Stimulated activated CD4-positive, alpha-beta T cell treated with anti-CD3 and anti-CD28 coated beads, Interleukin-1b, Interleukin-23, amount 100 ng/mL, for 48 hours (primary cell): ENCODE measurements around the gene RRM1.
"Not testable (repeated sequence)": the region's sequence is repeated elsewhere in the genome, so short reads cannot be mapped to it uniquely, and the experiment has no call there.

Source experiments
- DNase-seq: peaks from one replicate; pipeline ENCODE4 v3.0.0-alpha.2; 2020

RRM1 gene

GRCh38 chr11:4146070-4146771 is 51.6 kb downstream of the RRM1 start:
- no peak for DNase-seq

- no peak for DNase-seq
Measured at GRCh38 chr11:4146772-4147098, 52.1 kb downstream of the RRM1 start.

DNA sequence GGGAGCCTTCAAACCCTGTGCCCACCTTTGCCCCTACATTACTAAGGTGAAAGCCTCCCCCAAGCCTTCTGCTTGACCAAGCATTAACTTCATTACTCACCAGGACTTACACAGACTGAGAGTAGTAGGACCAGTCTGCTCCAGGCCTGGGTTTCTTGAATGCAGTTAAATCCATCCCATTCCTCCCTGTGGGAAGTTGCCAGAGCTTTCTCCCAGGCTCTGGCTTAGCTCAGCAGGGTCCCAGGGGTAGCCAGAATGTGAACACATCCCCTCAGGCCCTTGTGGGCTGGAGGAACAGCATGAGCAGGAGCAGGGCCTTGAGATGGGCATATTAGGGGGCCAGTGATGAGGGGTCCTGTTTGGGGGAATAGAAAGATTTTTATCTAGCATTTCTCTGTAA is 59.9 kb downstream of the RRM1 start:
- DNase-seq = no peak

DNA sequence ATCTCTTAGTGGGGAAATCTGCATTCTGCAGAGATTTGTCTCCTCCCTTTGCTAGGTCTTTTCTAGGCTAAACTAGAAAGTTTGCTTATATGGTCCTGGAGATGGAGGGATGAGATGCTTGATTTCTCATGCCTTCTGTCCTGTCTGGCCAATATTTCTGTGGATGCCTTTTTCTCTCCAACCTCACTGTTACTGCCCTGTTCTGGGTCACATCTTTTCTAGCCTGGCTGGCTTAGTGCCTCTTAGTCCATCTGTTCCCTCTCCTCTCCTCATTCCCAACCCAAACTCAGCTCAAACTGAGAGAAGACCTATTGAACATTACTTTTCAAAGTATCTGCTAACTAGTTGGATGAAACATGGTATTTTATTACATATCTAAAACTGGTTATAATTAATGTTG is 62.0 kb downstream of the RRM1 start:
- DNase-seq = no peak

DNA sequence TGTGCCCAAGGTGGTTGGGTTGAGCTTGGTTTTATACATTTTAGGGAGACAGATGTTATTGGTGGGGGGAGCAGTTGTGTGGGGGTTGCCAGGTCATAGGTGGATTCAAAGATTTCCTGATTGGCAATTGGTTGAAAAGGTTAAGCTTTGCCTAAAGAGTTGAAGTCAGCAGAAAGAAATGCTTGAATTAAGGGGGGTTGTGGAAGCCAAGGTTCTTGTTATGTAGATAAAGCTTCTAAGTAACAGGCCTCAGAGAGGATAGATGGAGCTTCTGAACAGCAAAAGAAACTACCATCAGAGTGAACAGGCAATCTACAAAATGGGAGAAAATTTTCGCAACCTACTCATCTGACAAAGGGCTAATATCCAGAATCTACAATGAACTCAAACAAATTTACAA is 64.2 kb downstream of the RRM1 start:
- not testable (repeated sequence) for DNase-seq

- no peak for DNase-seq
Measured at GRCh38 chr11:4161305-4161704, 66.7 kb downstream of the RRM1 start.

GRCh38 chr11:4164884-4165590 is 70.4 kb downstream of the RRM1 start:
- DNase-seq = no peak

DNA sequence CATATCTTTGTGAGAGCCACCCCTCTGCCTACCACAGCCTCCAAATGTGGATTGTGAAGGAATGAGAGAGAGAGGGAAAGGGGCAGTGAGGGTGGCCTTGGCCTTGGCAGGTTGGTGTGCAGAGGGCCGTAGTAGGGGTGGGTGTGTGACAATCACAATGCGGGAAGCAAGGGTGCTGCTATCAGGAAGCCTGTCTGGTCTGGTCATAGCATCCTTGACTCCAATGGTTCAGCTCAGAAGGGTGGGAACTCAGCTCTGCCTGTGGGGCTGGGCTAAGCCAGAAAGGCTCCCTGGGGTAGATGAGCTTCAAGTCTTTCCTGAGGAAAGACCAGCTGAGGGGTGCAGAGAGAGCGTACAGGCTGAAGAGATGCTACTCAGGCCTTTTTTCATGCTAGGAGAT is 72.7 kb downstream of the RRM1 start:
- no peak for DNase-seq

- no peak for DNase-seq
Measured at GRCh38 chr11:4167758-4168157, 73.2 kb downstream of the RRM1 start.

DNA sequence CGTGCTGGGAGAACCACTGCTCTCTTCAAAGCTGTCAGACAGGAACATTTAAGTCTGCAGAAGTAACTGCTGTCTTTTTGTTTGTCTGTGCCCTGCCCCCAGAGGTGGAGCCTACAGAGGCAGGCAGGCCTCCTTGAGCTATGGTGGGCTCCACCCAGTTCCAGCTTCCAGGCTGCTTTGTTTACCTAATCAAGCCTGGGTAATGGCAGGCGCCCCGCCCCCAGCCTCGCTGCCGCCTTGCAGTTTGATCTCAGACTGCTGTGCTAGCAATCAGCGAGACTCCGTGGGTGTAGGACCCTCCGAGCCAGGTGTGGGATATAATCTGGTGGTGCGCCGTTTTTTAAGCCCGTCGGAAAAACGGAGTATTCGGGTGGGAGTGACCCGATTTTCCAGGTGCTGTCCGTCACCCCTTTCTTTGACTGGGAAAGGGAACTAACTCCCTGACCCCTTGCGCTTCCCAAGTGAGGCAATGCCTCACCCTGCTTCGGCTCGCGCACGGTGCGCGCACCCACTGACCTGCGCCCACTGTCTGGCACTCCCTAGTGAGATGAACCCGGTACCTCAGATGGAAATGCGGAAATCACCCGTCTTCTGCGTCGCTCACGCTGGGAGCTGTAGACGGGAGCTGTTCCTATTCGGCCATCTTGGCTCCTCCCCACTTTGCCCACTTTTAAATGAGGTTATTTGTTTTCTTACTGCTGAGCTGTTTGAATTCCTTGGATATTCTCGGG is 81.2 kb downstream of the RRM1 start:
- not testable (repeated sequence) for DNase-seq

DNA sequence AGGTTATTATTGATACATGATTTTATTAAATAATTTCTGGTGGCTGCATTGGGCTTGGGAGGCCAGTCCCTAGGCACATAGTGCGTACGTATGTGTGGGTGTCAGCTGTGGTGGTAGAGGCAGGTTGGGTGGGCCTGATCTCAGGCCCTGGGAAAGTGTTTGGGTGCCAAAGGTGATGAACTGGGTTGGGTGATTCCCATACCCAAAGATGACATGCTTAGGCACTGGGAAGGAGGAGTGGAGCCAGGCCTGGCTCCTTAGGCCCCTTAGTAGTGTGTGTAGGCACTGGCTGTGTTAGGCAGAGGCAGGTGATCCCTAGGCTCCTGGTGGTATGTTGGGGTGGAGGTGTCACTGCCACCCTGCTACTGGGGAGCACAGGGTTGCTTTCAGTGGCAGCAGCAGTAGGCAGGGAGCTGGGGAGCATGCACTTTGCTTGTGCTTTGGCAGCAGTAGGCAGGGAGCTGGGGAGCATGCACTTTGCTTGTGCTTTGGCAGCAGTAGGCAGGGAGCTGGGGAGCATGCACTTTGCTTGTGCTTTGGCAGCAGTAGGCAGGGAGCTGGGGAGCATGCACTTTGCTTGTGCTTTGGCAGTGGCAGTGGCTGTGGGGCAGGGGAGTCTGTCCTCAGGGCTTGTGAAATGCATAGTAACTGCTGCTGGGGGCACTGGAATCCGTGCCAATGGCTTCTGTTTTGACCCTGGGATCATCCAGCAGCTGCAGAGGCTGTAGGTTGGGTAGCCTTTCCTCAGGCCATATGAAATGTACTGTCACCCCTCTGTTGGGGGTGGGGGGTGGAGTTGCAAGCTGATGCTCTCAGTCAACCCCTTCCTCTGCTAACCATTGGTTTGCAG is 84.4 kb downstream of the RRM1 start:
- no peak for DNase-seq

GRCh38 chr11:4180441-4181183 is 86.0 kb downstream of the RRM1 start:
- DNase-seq = no peak

DNA sequence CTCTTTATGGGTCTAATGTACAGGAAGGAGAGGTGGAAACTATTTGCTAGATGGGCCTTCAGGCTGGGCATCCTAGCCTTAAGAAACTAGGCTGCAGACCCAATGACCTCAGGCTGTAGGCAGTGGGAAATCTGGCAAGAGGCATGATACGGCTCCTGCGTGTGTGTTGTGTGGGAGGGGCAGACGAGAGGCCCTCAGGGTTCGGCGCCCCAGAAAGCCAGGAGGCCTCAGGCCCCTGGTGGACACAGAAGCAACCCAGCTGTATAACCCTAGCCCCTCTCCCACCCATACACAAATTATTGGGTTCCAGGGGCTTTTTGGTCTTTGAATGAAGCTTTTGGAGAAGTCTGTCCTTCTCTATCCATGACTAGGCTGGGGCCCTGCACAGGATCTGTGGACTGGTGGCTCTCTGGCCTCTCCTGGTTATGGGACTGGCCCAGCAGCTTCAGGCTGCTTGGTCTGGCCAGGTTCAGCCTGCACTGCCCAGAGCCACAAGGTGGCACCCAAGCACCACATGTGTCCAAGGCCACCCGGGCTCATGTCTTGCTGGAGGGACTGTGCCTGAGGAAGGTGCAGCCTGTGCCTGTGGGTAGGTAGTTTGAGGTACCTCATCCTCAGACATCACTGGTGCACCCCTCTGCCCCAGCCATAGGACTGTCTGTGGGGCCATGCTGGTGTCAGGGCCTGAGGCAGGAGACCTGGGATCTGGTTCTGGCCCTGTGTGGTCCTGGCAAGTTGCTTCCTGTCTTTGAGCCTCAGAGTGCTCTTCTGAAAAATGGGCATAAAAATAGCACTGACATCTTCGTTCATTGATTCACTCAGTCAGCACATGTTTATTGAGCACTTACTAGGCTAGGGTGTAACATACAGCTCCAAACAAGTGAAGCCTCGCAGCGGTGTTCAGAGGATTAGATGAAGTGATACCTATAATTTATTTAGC is 87.5 kb downstream of the RRM1 start:
- peak; percentile 52 for DNase-seq

- DNase-seq = no peak
Measured at GRCh38 chr11:4183410-4184057, 88.9 kb downstream of the RRM1 start.

- no peak for DNase-seq
Measured at GRCh38 chr11:4184163-4184916, 89.7 kb downstream of the RRM1 start.

GRCh38 chr11:4185561-4185960 is 91.0 kb downstream of the RRM1 start:
- no peak for DNase-seq

DNA sequence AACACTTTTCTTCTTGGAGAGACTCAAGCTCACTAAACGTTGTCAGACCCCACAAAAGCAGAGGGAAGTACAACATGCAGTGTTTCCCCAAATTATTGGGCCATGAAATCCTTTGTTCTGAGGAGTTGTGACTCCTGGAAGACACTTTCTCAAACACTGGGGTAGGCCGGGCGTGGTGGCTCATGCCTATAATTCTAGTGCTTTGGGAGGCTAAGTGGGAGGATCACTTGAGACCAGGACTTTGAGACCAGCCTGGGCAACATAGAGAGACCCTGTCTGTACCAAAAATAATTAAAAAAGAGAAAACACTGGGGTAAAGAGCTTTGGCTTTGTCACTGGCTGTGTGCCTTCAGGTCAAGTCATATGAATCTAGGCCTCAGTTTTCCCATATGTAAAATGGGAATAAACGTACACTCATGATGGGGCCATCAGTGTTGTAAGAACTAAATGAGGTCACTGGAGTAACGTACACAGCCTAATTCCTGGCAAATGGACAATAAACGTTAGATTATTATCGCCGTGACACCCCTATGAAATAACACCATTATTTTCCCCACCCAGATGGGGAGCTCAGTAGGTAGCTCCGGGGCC is 92.0 kb downstream of the RRM1 start:
- no peak for DNase-seq

- peak; percentile 79 for DNase-seq
Measured at GRCh38 chr11:4187055-4187988, 92.7 kb downstream of the RRM1 start.
